Measurements from ENCODE around the gene PRSS2.

DNA sequence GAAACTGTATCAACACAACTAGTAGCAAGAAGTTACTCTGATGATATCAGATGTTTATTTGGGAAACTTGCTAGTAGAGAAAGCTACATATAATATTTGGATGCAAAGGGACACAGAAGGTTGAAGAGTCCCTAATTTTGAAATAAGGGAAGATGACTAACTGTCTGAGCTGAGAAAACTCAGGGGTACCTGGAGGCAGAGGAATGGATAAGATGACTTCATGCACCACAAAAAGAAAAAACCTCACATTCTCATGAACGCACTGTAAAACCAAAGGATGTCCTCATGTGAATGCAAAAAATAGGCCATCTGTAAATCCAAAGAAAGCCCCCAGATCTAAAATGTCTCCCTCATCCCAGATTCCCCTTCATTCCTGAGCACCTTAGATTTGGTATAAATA, 29.3 kb downstream of the PRSS2 start:
- TF ChIP-seq, protein P1, sequence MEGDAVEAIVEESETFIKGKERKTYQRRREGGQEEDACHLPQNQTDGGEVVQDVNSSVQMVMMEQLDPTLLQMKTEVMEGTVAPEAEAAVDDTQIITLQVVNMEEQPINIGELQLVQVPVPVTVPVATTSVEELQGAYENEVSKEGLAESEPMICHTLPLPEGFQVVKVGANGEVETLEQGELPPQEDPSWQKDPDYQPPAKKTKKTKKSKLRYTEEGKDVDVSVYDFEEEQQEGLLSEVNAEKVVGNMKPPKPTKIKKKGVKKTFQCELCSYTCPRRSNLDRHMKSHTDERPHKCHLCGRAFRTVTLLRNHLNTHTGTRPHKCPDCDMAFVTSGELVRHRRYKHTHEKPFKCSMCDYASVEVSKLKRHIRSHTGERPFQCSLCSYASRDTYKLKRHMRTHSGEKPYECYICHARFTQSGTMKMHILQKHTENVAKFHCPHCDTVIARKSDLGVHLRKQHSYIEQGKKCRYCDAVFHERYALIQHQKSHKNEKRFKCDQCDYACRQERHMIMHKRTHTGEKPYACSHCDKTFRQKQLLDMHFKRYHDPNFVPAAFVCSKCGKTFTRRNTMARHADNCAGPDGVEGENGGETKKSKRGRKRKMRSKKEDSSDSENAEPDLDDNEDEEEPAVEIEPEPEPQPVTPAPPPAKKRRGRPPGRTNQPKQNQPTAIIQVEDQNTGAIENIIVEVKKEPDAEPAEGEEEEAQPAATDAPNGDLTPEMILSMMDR (IDR thresholded peaks at IDR 0.05; ENCODE audit: poor library complexity): no peak
- TF ChIP-seq EZH2 (IDR thresholded peaks at IDR 0.05; ENCODE audit: borderline replicate concordance): no peak
- no peak for TF ChIP-seq EZH2phosphoT487 (IDR thresholded peaks at IDR 0.05; ENCODE audit: low read depth, severe bottlenecking, unreplicated experiment)

Data from hepatocyte (in vitro differentiated cells).